Measurements from ENCODE around the gene SMIM24. TPM values are rescaled to one million over a fixed set of nuclear protein-coding genes. Genes with fewer than 3 reads are reported as not detected.
"Not testable (repeated sequence)": the region's sequence is repeated elsewhere in the genome, so short reads cannot be mapped to it uniquely, and the experiment has no call there.

SMIM24 gene
- total RNA-seq, 1 experiment from 2014 or later = 0.58 TPM

- no peak for DNase-seq (ENCODE audit: low spot score)
Measured at GRCh38 chr19:3515891-3516422, 35.6 kb upstream of the SMIM24 start.

DNA sequence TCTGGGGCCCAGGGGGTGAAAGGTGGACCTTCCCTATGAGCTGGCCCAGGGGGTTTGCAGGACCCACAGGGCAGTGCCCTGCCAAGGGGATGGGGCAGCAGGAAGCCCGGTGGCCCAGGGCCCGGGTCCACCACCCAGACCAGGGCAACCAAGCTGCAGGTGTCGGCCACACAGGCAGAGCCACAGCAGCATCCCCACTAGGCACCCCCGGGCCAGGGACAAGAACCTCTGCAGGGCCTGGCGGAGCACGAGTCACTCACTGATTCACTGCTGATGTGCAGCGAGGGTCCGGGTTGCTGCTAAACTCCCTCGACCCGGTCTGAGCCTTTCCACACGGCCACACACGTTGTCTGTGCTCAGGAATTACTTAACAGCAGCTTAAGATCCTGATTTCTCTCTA lies 34.6 kb upstream of the SMIM24 start:
- no peak for DNase-seq (ENCODE audit: low spot score)

GRCh38 chr19:3513229-3514140 lies 33.2 kb upstream of the SMIM24 start:
- DNase-seq (ENCODE audit: low spot score) = no peak

DNA sequence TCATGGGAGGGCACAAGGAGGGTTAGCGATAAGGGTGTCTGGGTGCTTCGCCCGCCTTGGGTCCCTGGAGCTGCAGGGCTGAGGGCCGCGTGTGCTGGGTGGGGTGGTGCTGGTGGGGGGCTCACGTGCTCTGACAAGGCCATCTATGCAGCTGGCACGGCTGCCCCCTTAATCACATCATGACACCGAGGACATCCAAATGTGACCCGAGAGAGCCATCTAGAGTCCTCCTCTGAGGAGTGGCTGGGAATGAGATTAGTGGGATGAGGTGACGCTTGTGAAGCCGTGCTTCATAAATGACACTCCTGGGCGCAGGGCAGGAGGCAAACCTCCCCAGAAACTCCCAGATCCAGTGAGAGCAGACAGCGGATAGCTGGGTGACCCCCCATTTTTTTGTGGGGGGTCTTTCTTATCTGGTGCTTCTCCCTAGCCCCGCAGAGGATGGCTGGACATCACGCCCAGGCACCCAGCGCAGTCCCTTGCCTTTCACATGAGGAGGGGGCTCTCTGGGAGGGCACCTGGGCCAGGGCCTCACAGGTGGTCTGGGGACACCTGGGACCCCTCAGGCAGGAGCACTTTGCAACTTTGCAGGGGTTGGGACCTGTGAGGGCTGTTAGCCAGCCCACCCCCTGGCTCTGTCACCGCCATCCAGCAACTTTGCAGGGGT lies 32.4 kb upstream of the SMIM24 start:
- DNase-seq (ENCODE audit: low spot score) = no peak

- no peak for DNase-seq (ENCODE audit: low spot score)
Measured at GRCh38 chr19:3511506-3512251, 31.4 kb upstream of the SMIM24 start.

DNA sequence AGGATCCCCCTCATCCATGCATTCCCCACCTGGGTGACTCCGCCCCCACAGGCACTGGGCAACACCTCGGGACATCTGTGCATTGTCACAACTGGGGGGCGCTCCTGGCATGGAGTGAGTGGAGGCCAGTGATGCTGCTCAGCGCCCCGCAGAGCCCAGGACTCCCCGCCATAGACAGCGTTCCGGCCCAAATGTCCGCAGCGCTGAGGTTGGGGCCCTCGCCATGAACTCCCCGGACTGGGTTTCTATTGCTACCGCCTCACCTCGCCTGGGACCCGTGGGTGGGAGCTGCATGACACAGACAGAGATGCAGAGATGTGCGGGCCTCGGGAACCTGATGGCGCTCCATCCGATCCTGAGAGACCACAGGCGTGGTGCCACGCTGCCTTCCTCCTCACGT lies 30.4 kb upstream of the SMIM24 start:
- DNase-seq (ENCODE audit: low spot score) = no peak

- no peak for DNase-seq (ENCODE audit: low spot score)
Measured at GRCh38 chr19:3509566-3509989, 29.3 kb upstream of the SMIM24 start.

DNA sequence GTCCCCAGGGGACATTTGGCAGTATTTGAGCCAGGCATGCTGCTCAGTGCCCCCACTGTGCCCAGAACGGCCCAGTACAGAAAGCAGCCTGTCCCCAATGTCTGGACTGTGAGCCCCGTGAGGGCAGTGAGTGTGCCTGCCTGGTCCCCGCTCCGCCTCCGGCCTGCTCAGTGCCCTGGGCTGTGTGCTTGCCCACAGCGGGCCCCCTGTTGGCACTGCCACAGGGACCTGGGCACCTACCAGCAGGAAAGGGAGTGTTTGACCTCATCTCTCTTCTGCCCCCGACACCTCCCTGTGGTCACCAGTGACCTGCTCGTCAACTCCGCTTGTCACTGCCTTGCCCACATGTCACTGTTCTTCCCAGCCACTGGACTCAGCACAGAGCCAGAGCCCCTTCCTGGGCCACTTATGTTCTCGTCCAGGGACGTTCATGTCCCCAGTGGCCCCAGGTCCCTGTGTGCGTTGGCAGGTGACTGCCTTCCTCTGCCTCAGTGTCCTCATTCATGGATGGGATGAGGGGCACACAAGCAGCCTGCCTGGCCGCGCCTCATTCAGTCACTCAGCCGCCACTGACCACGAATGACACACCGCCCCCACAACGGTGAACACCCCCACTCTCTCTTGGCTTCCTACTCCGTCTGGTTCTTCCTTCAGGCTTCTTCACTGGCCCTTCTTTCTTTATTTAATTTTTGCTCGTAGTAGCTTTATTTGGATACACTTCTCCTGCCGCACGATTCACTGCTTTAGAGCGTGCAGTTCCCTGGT lies 28.6 kb upstream of the SMIM24 start:
- no peak for DNase-seq (ENCODE audit: low spot score)

DNA sequence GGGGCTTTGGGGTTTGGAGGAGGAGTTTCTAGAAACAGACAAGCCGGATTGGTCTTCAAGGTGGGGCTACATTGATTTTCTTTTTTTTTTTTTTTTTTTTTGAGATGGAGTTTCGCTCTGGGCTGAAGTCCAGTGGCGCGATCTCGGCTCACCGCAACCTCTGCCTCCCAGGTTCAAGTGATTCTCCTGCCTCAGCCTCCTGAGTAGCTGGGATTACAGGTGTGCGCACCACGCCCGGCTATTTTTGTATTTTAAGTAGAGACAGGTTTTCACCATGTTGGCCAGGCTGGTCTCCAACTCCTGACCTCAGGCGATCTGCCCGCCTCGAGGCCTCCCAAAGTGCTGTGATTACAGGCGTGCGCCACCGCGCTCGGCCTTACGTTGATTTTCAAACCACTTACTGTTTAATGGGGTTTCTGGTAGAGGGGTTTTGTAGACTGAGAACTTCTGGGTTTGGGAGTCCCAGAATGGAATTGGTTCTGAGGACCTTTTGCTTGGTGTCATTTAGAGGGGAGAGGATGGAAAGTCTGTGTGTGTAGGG lies 27.9 kb upstream of the SMIM24 start:
- DNase-seq (ENCODE audit: low spot score) = not testable (repeated sequence)

DNA sequence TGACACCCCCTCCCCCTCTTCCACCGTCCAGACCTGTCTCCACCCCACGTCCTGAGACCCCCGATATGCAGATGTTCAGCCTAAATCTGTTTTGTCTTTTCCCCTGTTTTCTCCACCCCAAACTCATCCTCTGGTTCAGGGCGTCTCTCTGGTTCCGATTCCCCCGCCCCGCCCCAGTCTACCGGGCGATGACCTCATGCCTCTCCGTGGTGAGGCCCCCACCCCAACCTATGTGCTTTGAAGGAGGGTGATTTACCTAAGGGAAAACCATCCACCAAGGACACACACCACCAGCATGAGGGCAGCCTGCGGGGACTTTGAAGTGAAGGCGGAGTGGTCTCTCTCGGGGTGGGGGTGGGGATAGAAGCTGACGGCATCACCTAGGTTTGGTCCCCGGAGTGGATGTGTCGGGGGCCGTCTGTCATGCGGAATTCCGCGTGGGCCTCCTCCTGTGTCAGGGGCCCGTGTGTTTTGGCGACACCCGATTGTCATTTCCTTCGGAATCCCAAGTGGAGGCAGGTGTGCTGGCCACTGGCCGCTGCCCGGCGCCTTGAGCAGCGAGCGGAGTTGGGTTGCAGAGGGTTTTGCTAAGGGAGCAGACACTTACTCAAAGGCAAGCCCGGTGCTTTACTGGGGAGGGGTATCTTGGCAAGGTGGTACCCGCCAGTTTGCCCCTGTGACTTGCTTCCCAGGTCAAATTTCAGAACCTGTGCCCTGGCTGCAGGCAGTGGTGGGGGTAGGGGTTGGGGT lies 27.2 kb upstream of the SMIM24 start:
- no peak for DNase-seq (ENCODE audit: low spot score)

DNA sequence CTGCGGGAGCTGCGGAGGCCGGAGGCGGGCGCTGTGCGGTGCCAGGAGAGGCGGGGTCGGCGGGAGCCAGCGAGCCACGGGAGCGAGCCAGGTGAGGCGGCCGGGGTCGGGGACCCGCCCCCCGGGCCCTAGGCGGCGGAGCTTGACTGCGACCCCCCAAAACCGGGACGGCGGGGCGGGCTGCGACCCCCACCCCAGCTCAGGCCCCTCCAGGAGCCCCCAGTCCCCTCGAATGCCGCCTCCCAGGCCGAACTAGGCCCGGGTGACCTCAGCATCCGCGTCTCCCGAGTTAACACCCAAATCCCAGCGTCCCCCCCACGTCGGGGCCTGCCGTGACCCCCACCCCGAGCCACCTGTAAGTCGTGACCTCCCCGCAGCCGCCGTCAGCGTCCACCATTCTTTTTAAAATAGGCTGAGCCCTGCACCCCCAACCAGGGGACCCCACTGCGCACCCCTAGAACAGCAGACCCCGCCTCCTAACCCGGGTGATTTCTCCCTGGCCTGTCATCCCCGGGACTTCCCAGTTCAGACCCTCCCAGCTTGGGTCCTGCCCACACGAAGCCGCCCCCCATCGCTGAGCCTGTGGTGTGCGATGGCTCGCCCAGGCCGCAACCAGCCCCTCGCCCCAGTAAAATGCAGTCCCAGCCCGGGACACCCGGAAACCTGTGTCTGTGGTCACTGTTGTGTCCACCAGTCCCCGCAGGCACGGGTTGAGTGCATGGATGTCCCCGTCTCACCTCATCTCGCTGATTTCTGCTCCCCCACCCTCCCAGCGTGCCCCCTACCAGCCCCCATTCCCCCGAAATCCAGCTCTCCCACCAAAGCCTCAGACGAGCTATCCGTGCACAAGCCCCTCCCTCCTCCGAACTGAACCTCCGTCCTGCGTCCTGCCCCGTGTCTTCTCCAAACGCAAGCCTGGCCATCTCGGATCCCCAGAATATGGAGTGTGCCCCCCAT lies 26.3 kb upstream of the SMIM24 start:
- DNase-seq (ENCODE audit: low spot score) = no peak

GRCh38 chr19:3505598-3506383 lies 25.5 kb upstream of the SMIM24 start, which contains the start of gene FZR1:
Gene FZR1, plus strand, starts transcription at chr19:3506311. Its CDS starts 16,679 bp downstream, at chr19:3522990.
- DNase-seq (ENCODE audit: low spot score) = peak; percentile 95

GRCh38 chr19:3504735-3505134 lies 24.4 kb upstream of the SMIM24 start:
- DNase-seq (ENCODE audit: low spot score) = no peak

DNA sequence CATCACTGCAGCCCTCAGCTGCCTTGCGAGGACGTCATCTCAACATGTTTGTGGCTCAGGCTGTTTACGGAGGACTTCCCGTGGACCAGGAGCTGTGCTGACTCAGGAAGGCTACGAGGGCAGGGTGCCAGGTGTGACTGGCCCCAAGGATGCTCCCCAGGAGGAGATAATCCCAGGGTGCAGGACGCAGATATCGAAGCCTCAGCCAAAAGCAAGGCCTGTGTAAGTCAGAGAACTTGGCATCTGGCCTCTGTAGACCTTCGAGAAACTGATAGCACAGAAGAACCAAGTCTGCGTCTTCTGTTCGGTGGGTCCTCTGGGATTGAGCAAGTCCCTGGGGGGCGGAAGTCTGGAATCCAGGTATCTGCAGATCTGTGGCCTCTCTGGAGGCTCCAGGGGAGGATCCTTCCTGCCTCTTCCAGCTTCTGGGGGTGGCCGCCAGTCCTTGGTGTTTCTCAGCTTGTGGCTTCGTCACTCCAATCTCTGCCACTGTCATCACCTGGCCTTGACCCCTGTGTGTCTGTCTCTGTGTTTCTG lies 22.8 kb upstream of the SMIM24 start:
- no peak for DNase-seq (ENCODE audit: low spot score)

- DNase-seq (ENCODE audit: low spot score) = no peak
Measured at GRCh38 chr19:3501780-3502179, 21.5 kb upstream of the SMIM24 start.

- peak; percentile 96 for DNase-seq (ENCODE audit: low spot score)
Measured at GRCh38 chr19:3500429-3501101, 20.2 kb upstream of the SMIM24 start, which contains the start of gene DOHH. Gene DOHH, minus strand, starts transcription at chr19:3500674. Its CDS starts 3,860 bp downstream, at chr19:3496814.
